HepG2 (cell line): ENCODE measurements around the gene INTS1. TPM values are rescaled to one million over a fixed set of nuclear protein-coding genes. Genes with fewer than 3 reads are reported as not detected.

Experiments used
- AKAP8 ChIP-seq: sonication (generic); formaldehyde crosslinking; IDR thresholded peaks from 2 replicates; pipeline ENCODE4 v1.5.1; 2020; ENCODE audit warnings: mild to moderate bottlenecking, missing genetic modification reagents
- ATF7-NPFF ChIP-seq: sonication (generic); formaldehyde crosslinking; IDR thresholded peaks from 2 replicates; pipeline ENCODE4 v1.8.1; 2023; ENCODE audit warnings: mild to moderate bottlenecking, low read depth, missing genetic modification reagents, moderate library complexity
- CEBPB ChIP-seq: IDR thresholded peaks from 2 replicates; pipeline ENCODE4 v1.6.1; 2011; ENCODE audit warnings: low read depth, low read length, improper control_type of control experiment, borderline replicate concordance
- CENPT ChIP-seq: sonication (generic); formaldehyde crosslinking; IDR thresholded peaks from 2 replicates; pipeline ENCODE4 v1.8.0; 2022; ENCODE audit warnings: low read depth, mild to moderate bottlenecking, moderate library complexity, missing genetic modification reagents
- HOMEZ ChIP-seq: IDR thresholded peaks from 2 replicates; pipeline ENCODE4 v1.6.1; 2016; ENCODE audit warnings: low read depth
- KDM2A ChIP-seq: sonication (generic); formaldehyde crosslinking; IDR thresholded peaks from 2 replicates; pipeline ENCODE4 v1.4.0; 2020; ENCODE audit warnings: low read depth, missing genetic modification reagents, borderline replicate concordance
- LCORL ChIP-seq, 2 experiments: fragments of 450-650 bp in 1 of 2; sonication (generic) in 1 of 2; formaldehyde crosslinking in 1 of 2; IDR thresholded peaks; 2 replicates each; pipeline versions ENCODE4 v1.5.0 to v1.6.1; 2017 to 2020; ENCODE audit warnings: antibody characterized with exemption in 1 of 2, missing genetic modification reagents in 1 of 2
- PHF21A ChIP-seq: sonication (generic); formaldehyde crosslinking; IDR thresholded peaks from 2 replicates; pipeline ENCODE4 v1.5.0; 2020; ENCODE audit warnings: mild to moderate bottlenecking, missing genetic modification reagents
- RBM22 ChIP-seq: fragments of 200-400 bp; formaldehyde crosslinking; optimal IDR thresholded peaks from 2 replicates; pipeline ENCODE3; 2017; ENCODE audit warnings: mild to moderate bottlenecking, low read length, moderate library complexity
- UBTF ChIP-seq: sonication (generic); formaldehyde crosslinking; IDR thresholded peaks from 2 replicates; pipeline ENCODE4 v1.4.0; 2020; ENCODE audit warnings: mild to moderate bottlenecking, missing genetic modification reagents
- ZNF629 ChIP-seq: sonication (generic); formaldehyde crosslinking; conservative IDR thresholded peaks from 2 replicates; pipeline ENCODE4 v1.5.0; 2020; ENCODE audit warnings: missing genetic modification reagents
- ZXDC ChIP-seq: sonication (generic); formaldehyde crosslinking; IDR thresholded peaks from 2 replicates; pipeline ENCODE4 v1.5.0; 2020; ENCODE audit warnings: mild to moderate bottlenecking, missing genetic modification reagents
- polyA plus RNA-seq, 8 experiments: library from polyadenylated mRNA; depleted of rRNA in 3 of 8; stranded (reverse) in 7 of 8; unstranded in 1 of 8; fragments of >200 nt; fragmentation: Illumina TruSeq in 4 of 8; extraction: Trizol in 4 of 8; gene quantifications; 2 replicates each; pipeline versions ENCODE4 v1.2.1 to v1.2.3, GENCODE V29; 2011 to 2016; ENCODE audit warnings: low read depth in 4 of 8, missing spikeins in 1 of 8, mixed read lengths in 1 of 8; ENCODE audit not compliant: insufficient read depth in 1 of 8
- total RNA-seq, 5 experiments: library from RNA; depleted of rRNA; stranded (reverse); fragments of >200 nt; fragmentation: Illumina TruSeq; extraction: Trizol; gene quantifications; 2 replicates each; pipeline ENCODE4 v1.2.3, GENCODE V29; 2016; ENCODE audit warnings: low read depth in 1 of 5
- TF ChIP-seq, protein P1 (sequence below): sonication (generic); formaldehyde crosslinking; IDR thresholded peaks from 2 replicates; pipeline ENCODE4 v1.4.0; 2020; ENCODE audit warnings: missing genetic modification reagents
- TF ChIP-seq, protein P2 (sequence below), 2 experiments: sonication (generic) in 1 of 2; formaldehyde crosslinking in 1 of 2; IDR thresholded peaks; 2 replicates each; pipeline versions ENCODE4 v1.4.0 to v1.6.1; 2018 to 2020; ENCODE audit warnings: missing genetic modification reagents in 2 of 2, borderline replicate concordance in 1 of 2, low read depth in 1 of 2, mild to moderate bottlenecking in 1 of 2, missing biosample characterization in 1 of 2

INTS1 gene
- total and polyA plus RNA-seq, 2 of the 13 experiments (the other 11 are each of a cell fraction or from before 2014, with no cell fraction given): 13.7 to 29.0 TPM

- TF ChIP-seq ZXDC (CRISPR knock-in tag): no peak
- TF ChIP-seq AKAP8 (CRISPR knock-in tag): peak; percentile 56; the same call in 1 of the 2 replicates
- no peak for TF ChIP-seq HOMEZ
- TF ChIP-seq KDM2A (CRISPR knock-in tag): peak; percentile 77
- peak; percentile 19 for TF ChIP-seq RBM22
- peak; percentile 94 for TF ChIP-seq ZNF629 (CRISPR knock-in tag)
- TF ChIP-seq, protein P1, sequence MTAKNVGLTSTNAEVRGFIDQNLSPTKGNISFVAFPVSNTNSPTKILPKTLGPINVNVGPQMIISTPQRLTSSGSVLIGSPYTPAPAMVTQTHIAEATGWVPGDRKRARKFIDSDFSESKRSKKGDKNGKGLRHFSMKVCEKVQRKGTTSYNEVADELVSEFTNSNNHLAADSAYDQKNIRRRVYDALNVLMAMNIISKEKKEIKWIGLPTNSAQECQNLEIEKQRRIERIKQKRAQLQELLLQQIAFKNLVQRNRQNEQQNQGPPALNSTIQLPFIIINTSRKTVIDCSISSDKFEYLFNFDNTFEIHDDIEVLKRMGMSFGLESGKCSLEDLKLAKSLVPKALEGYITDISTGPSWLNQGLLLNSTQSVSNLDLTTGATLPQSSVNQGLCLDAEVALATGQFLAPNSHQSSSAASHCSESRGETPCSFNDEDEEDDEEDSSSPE (CRISPR knock-in tag): no peak
- TF ChIP-seq, protein P2, sequence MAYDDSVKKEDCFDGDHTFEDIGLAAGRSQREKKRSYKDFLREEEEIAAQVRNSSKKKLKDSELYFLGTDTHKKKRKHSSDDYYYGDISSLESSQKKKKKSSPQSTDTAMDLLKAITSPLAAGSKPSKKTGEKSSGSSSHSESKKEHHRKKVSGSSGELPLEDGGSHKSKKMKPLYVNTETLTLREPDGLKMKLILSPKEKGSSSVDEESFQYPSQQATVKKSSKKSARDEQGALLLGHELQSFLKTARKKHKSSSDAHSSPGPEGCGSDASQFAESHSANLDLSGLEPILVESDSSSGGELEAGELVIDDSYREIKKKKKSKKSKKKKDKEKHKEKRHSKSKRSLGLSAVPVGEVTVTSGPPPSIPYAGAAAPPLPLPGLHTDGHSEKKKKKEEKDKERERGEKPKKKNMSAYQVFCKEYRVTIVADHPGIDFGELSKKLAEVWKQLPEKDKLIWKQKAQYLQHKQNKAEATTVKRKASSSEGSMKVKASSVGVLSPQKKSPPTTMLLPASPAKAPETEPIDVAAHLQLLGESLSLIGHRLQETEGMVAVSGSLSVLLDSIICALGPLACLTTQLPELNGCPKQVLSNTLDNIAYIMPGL (CRISPR knock-in tag; IDR thresholded peaks at IDR 0.05; ENCODE audit: borderline replicate concordance in 1 of 2, low read depth in 1 of 2): 0 out of 4 replicates have a peak, but pooled peaks of 1 of the 2 experiments have one; percentile 50
- TF ChIP-seq CEBPB: no peak
- TF ChIP-seq LCORL (IDR thresholded peaks at IDR 0.05): no peak
- TF ChIP-seq LCORL (CRISPR knock-in tag; IDR thresholded peaks at IDR 0.05): no peak
- TF ChIP-seq PHF21A: no peak
- no peak for TF ChIP-seq UBTF (CRISPR knock-in tag)
- 0 out of 2 replicates have a peak, but pooled peaks have one; percentile 40 for TF ChIP-seq CENPT (CRISPR knock-in tag)
- no peak for TF ChIP-seq ATF7-NPFF
- TF ChIP-seq, all 625 proteins: peak for 29
Measured at GRCh38 chr7:1432411-1433082, 71.6 kb downstream of the INTS1 start (continued).
